HPDE6-E6E7 (cell line): ENCODE results near the gene NACC2.

Source experiments
- DNase-seq: peaks from one replicate; pipeline ENCODE4 v3.0.0; 2011; ENCODE audit warnings: missing footprints; ENCODE audit errors: extremely low spot score

NACC2 gene

DNA sequence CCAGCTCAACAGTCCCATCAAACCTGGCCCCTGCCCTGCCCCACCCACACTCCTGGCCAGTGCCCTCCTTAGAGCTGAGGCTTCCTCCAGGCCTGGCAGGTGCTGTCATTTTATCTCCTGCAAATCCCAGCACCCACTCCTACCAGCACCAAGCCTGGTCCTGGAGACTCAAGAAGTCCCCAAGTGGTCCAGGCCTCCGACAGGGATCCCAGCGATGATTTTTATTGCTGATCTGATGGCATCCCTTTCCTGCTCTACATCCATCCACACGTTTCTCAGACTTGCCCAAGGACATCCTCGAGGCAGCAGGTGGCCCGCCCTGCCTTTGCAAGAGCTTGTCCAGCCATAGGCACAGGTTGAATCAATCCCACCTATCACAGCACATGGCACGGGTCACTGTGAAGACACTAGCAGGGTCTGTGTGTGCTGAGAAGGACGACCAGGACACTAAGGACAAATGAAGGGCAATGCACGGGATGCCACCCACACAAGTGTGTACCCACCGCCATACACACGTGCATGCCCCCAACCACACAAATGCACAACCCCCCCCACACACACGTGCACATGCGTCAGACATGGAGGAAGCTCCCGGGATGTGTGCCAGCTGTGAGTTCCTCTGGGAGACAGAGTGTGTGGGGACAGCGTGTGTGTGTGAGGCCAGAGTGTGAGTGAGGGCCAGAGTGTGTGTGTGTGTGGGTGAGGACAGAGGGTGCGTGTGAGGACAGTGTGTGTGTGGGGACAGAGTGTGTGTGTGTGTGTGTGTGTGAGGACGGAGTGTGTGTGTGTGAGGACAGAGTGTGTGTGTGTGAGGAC, 71.5 kb downstream of the NACC2 start:
- DNase-seq = no peak

DNA sequence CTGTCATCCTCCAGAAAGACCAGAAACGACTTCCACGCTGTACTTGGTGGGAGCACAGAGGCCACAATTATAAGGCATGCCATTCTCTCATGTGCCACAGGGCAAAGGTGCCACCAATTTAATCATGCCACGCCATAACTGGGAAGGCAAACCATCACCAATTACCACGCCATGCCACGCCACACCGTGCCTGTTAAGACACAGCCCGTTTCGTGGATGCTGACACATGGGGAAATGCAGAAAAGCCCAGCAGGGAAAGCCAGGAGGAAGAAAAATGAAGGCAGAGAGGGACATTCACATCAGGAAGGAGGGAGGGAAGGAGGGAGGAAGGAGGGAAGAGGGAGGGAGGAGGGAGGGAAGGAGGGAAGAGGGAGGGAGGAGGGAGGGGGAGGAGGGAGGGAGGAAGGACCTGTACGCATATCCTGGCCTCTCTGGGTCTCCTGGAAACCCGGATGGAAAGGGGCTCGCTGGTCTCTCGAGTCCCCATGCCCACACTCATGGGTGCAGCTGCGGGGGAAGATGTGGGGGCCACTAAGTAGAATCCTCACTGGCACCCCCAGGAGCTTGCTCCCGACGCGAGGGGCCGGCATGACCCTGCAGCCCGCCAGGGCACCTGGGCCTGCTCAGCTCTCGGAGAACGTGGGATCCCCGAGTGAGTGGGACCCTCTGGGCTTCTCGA, 72.2 kb downstream of the NACC2 start:
- DNase-seq = no peak

DNA sequence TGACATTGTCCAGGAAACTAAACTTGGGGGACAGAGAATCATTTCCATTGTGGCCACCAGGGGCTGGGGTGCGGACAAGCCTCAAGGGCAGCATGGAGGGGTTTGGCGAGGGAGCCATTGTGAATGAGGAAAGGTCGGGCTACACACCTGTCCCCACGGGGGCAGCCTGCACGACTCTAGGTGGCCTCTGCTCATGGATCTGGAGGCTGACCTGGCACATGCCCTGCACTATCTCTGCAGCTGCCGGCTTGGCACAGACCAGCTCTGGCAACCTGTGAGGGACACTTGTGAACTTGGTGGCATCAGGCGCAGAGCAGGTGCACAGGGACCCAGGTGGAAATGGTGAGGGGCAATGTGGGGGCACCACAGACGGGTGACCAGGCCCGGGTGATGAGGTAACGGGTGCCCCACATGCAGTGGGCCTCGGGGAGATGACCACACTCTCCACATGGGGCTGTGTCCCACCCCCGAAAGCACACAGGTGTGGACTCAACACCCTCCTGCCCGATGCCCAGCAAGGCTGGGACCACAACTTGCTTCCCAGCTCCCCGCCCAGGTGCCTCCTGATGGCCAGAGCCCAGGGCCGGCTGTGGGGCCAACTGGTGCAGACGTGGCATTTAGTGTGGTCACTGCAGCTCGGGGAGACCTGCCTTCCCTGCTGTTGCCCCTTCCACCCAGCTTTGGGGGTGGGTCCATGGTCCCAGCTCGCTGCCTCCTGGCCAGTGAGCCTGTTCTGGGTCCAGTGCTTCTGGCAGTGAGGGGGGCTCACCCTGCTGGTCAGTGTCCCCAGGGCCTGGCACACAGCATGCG, 73.0 kb downstream of the NACC2 start:
- DNase-seq = no peak

DNA sequence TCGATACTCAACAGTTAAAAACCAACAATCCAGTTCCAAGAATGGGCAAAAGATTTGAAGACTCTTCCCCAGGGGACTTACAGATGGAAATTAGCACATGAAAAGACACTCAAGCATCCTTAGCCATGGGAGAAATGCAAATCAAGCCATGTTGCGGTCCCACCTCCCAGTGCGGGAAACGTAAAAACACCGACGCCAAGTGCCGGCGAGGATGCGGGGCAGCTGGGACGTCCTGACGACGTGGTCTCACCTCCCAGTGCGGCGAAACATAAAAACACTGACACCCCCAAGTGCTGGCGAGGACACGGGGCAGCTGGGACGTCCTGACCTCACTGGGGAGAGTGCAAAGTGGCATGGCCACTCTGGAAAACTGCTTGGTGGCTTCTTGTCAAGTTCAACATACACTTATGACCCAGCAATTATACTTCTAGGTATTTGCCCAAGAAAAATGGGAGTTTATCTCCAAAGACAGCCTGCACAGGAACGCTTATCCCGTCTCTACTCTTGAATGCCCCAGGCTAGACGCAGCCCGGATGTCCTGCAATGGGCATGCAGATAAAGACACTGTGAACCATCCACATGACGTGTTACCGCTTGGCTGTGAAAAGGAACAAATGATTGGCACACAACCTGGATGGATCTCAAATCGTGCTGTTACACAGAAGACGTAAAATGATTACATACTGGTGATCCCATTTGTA, 73.8 kb downstream of the NACC2 start:
- no peak for DNase-seq

DNA sequence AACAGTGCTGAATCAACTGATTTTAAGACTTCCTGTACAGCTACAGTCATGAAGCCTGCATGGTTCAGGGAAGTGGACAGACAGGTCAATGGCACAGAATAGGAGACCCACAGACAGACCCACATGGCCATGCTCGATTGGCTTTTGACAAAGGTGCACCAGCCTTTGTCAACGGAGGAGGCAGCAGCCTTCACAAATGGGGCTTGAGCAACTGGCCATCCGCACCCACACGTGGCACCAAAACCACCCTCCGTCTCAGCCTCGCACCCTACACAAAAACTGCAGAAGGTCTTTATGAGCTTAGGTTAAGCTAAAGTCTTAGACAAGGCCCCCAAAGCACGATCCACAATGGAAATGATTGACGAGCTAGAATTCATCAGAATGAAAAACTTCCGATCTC, 74.4 kb downstream of the NACC2 start:
- DNase-seq = no peak

DNA sequence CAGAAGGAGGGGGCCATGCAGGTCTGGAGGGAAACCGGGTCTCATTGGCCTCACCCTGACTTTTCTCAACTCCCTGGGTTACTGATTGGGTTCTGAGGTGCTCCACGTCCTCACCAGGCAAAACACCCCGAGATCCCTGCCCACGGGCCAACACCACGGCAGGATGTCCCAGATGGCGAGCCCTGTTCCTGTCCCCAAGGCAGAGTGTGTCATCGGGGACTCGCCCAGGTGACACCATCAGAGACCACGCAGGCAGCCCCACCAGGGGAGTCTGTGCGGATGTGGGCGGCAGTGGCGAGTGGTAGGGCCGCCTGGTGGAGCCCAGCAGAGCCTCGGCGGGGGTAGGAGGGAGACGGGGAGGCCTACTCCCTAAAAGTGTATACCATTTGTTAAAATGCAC, 74.9 kb downstream of the NACC2 start:
- no peak for DNase-seq

DNA sequence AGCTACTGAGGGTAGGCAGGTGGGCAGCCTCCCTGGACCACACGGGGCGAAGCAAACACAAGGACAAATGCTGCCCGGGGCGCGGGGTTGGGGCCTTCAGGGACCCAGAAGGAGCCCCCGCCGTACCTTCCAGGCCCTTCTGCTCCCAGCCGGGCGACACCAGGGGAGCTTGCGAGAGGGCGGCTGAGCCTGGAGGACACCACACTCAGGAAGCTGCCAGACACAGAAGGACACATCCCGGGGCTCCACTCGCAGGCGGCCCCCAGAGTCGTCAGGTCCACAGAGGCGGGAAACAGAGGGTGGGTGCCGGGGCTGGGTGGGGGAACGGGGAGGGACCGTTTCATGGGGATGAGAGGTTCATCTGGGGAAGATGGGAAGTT, 75.4 kb downstream of the NACC2 start:
- DNase-seq = no peak

DNA sequence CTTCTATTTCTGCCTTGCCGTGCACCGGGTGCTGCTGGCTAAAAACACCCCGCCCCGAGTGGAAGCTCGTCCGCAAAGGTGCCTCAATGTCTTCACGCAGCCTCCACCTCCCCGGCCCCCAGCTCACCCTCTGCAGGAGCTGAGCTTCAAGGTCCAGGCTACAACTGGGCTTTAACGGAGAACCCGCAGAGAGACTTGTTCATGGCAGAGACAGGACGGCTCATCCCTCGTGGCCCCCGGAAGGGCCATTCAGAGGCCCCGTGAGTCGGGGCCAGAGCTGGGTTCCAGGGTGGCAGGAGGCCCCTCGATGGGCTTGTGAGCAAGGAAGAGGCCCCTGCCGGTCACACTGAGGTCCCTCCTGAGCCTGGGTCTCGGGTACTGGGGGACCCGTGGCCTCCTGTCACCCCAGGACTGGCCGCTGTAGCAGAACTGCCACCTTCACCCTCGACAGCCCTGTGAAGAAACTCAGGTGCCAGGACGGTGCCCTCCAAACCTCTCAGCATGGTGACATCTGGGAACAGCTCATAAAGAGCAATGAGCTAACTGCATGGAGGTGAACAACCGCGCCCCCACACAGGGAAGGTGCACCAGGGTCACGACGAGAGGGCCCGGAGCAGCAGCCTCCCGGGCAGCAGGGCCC, 75.9 kb downstream of the NACC2 start:
- DNase-seq = no peak

DNA sequence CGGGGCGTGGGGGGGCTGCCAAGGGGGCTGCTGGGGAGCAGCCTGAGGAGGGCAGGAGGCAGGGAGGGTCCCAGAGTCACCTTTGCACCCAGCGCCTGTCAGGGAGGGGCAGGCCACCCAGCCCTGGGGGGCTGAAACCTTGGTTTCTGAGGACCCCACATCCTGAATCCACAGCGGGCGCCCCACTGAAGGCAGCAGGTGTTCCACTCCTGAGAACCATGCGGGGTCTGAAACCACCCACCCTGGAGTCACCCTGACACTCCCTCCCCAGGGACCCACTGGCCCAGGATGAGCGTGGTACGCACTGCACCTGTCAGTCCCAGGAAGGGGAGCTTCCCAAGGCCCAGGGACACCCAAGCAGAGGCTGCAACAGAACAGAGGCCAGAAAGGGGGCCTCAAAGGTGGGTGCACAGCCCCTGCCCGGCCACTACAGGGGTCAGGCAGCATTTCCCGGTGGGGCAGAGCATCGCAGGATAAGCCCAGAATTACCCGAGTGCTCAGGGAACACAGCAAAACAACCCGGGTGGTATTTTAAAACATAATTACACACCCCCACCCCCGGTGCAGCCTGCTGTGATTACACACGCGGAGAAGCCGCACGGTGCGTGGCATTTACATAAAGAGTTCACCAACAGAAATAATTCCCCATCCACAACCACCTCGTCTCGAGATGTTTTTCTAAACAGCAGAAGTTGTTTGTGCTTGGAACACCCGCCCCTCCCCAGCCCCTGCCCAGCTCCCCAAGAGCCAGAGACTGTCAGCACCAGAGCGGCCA, 76.6 kb downstream of the NACC2 start:
- DNase-seq = no peak

DNA sequence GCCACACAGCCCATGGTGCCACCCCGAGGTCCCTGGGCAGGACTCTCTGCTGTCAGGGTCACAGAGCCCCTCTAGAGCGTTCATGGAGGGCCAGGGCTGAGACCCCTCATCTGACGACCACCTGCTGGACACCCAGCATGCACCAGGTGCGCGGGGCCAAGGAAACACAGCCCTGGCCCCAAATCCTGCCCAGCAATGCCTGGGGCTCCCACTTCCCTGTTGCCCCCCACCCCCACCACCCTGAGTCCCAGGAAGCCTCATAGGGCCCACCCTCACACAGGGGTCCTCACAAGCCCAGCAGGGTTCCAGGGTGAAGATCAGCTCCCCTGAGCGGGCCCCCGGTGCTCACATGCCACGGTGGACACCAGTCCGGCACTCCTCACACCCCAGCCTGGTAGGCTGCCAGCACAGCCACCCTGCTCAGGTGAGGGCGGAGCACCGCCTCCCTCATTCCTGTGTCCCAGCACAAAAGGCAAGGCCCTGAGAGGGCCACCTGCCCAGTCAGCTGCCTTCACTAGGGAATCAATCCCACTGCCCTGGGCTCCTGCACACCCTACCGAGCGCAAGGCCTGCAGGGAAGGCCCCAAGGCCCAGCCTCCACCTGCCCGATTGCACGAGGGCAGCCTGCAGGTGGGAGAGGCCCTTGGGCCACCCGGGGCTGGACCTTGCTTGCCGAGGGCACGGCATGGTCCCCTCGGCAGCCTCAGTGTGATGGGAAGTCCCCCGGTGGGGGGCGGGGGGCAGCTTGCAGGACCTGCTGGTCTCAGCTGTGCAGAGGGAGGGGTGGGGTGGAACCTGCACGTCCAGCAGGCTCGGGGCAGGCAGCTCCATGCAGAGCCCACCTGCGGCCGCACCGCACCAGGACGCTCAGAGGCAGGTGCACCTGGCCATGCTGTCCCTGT, 77.5 kb downstream of the NACC2 start:
- DNase-seq = no peak

DNA sequence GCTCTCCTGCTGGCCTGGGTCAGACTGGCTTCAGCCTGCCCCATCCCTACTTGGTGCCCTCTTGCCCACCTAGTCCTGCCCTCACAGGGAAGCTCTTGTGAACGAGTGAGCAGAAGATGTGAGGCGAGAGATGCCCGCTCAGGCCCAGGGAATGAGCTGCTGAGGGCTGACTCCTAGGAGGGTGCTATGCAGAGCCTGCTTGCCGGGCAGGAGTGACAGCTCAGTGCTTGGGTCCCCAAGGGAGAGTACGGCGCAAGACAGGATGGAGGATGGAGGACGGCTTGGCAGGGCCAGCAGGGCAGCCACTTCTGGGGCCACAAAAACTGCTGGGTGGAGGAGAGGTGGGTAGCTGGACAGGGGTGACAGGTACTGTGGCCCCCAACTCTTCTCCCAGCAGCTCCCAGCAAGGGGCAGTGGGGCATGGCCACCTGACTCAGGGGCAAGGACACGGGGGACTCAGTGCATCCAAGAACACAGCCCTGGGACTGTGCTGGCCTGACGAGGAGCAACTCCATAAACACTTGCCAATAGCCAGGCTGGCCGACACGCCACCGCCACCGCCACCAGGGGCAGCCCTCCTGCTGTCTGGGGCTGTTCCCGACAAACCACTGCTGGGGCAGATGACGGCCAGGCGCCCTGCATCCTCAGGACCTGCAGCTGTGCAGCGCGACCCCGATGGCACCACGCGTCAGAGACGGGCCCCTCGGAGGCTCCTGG, 78.4 kb downstream of the NACC2 start:
- DNase-seq = no peak

DNA sequence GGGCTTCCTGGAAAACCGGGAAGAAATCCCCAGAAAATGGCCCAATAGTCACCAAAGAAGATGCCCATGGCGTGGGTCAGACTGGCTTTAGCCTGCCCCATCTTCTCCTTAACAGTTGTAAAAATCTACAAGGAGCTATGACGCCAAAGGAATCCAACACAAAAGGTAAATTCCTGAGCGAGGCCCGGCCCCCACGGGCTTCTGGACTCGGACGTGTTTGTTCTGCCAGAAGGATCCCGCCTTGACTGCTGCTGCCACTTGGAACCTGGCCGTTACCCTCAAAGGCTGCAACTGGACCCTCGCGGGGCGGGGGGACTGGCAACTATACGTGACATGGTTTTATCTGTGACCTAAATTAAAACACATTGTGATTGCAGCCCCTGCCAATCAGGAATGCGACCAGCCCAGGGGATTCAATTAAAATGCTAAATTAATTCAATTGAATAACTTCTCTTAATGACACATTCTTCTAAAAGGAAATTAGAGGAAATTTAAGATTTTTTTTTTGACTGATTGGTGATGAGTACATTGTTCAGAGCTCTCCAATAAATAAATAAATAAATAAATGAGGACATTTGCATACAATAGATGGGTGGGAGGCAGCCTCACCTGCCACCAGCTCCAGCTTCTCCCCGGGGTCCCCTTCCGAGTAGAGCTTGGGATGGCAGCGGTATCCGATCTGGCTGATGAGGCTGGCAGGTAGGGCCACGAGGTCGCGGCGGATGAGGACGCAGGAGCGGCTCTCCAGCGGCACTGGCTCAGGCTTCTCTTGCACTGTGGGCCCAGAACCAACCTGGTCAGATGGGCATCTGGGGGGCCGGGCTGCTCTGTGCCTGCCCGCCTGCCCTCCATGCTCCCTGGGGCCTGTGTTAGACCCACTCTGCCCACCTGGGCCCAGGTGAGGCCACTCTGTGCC, 79.2 kb downstream of the NACC2 start:
- DNase-seq = no peak

DNA sequence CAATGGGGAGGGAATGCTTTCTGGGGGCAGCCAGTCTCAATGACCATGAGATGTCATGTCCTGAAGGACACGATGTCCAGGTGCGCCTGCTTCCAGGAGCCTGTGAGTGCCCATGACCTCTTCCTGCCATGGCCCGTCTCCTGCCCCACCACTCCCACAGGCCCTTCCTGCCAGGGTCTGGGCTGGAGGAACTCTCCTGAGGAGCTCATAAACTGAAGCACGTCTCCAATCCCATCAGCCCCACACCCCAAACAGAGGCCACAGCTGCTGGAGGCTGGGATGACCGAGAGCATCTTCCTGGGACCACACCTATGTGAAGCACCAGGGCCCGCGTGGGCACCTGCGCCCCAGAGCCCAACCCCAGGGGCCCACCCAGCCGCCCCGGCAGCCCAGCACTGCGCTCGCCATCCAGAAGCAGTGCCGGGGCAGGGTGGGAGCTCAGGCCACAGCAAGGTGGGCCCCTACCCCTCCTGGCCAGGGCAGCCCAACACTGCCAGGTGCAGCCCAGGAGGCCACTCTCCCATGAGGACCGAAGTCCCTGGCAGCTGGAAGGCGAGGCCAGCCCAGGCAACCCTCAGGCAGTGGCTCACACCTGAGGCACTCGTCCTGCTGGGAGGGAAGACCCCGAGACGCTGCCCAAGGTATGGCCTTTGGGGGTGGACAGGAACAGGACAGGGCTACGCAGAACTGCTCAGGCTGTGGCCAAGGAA, 80.0 kb downstream of the NACC2 start:
- no peak for DNase-seq

DNA sequence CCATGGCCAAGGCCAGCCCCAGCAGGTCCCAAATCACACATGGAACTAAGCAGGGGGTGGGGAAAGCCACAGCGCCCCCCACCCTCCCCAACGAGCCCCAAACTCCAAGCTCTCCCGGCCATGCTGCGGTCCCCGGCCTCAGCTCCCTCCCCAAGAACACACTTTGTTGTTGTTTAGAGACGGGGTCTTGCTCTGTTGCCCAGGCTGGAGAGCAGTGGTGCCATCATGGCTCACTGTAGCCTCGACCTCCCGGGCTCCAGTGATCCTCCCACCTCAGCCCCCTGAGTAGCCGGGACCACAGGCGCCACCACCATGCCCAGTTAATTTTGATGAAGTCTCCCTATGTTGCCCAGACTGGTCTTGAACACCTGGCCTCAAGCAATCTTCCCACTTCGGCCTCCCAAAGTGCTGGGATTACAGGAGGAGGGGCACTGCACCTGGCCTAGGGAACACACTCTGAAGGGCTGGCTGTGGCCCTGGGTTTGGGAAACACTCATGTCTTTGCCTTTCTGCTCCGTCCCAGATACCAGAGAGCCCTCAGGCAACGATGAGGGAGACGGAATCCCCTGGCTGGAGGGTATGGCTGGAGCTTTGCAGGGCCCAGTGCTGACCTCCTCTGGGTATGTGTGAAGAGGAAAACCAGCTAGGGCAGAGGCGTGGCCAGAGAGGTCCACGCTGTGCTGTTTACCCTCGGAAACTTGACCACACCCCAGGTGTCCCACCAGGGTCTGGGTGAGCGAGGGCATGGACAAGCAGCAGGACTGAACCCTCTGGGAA, 80.8 kb downstream of the NACC2 start:
- no peak for DNase-seq

DNA sequence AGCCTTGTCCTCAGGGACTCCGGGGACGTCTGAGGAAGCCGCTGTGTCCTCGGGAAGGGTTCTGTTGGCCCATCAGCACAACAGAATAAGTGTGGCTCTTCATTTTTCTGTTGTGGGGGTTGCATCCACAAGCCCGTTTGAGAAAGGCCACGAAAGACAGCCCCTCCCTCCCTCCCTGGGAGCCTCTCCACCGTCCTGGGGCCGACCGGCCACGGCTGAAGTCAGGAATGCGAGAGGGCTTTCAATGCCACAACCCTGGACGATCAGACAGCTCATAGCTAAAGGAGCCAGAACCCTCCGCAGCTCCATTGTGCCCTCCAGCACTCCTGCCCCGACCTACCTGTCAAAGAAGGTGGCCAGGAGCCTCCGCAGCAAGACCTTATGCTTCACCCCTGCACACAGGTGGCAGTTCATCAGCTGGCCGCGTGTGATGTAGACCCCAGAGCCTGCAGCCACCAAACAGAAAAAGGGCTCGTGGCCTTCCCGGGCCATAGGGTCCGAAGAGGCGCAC, 81.5 kb downstream of the NACC2 start:
- no peak for DNase-seq

DNA sequence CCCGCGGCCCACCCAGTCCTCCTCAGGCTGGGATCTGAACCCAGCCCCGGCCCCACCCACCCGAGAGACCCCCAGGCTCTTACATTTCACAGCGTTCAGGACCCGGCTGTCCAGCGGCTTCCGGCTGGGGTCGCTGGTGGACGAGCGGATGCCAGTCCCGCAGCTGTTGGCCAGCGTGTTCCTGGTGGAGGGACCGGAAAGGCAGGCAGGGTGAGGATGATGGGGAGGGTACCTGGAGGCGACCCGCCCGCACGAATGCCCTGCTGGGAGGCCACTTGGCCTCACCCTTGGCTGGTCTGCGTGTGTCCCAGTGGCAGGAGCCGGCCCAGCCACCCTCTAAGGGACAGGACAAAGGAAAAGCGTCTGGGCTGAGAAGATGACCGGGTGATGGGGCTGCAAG, 82.0 kb downstream of the NACC2 start:
- DNase-seq = no peak
